ENCODE measurements around the gene SUPT16H. TPM values are rescaled to one million over a fixed set of nuclear protein-coding genes. Genes with fewer than 3 reads are reported as not detected.

The SUPT16H gene
- total and polyA plus RNA-seq, 2 of the 13 experiments (the other 11 are each of a cell fraction or from before 2014, with no cell fraction given), result 77.5 to 230 TPM

DNA sequence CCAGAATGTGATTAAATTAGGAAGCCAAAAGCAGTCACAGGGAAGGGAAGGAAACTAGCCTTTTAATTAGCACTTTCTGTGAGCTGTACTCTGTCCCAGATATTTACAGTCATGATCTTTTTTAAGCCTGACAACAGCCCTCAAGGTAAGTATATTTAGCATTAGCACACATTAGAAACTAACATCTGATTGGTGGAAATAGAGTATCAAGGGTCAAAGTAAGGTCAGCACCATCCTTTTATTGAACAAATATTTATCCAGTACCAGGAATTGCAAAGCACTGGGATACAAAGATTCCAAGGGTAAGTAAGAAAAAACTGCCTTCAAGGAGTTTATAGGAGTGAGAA lies 75.7 kb downstream of the SUPT16H start:
- peaks cover 37% of the 10 kb centered on the region for H3K4me1 ChIP-seq (ENCODE audit: insufficient read depth, low read length)
- peak overlapping the region; percentile 80 for H3K9ac ChIP-seq (ENCODE audit: insufficient read depth, low read depth, low read length)
- POLR2A ChIA-PET, result interaction anchor here (0.8 to 2.8 kb wide), 9 partner anchors 10 to 252 kb away, joined by 3 to 11 read pairs (median 4); no protein-coding TSS in a partner anchor
- H3K9me3 ChIP-seq (ENCODE audit: low read length), result no peaks in the 10 kb centered on the region
- peak overlapping the region; percentile 94 for H3K4me2 ChIP-seq (ENCODE audit: low read depth, low read length)
- DNase-seq (ENCODE audit: low spot score) (peak; percentile 89), ATAC-seq (peak; percentile 63), FAIRE-seq (no peak)
- peak overlapping the region; percentile 59 for H2AFZ ChIP-seq (ENCODE audit: low read length)
- TSS peak; percentile 99 for BruUV-seq (replicated peaks)
- no peaks in the 10 kb centered on the region for H3K79me2 ChIP-seq (ENCODE audit: insufficient read depth, low read length)
- H4K20me1 ChIP-seq (ENCODE audit: insufficient read depth, low read length), result no peaks in the 10 kb centered on the region
- H3K4me3 ChIP-seq (replicated peaks in 1 of 3; ENCODE audit: insufficient read depth in 1 of 3, low read depth in 2 of 3, low read length in 3 of 3), result peak overlapping the region; percentile 50 to 70 (median 59)
- no peaks in the 10 kb centered on the region for H3K36me3 ChIP-seq (replicated peaks in 1 of 2; ENCODE audit: control insufficient read depth in 1 of 2, insufficient read depth in 2 of 2, low read length in 2 of 2)
- in situ Hi-C loops (cut with HindIII; ENCODE audit: extremely low pct_ligation_motif_present, low pct_unique_long_range_greater_than_20kb), result no loop called here
- no peaks in the 10 kb centered on the region for H3K27me3 ChIP-seq (ENCODE audit: control insufficient read depth in 1 of 2, insufficient read depth in 2 of 2, low read length in 2 of 2)
- intact Hi-C loops (cut with micrococcal nuclease; ENCODE audit: unreplicated experiment), result loop anchor here (2.0 kb wide), 1 partner anchor 39 kb away; the partner anchor contains the start of gene HNRNPC
- CTCF ChIA-PET (ENCODE audit: low intra/inter-chr PET ratio, low total read pairs), result no interaction called here
- H3K27ac ChIP-seq (ENCODE audit: extremely low read length, insufficient read depth, low read length), result peak overlapping the region; percentile 88
- no peak for TF ChIP-seq ZNF780A (CRISPR knock-in tag; IDR thresholded peaks at IDR 0.05)
- TF ChIP-seq FOXK1 (CRISPR knock-in tag; IDR thresholded peaks at IDR 0.05; ENCODE audit: borderline replicate concordance, low read depth), result 0 out of 2 replicates have a peak, but pooled peaks have one; percentile 22
- no peak for TF ChIP-seq RNF2 (conservative IDR thresholded peaks at IDR 0.05; ENCODE audit: low read depth)
- TF ChIP-seq HDAC1 (CRISPR knock-in tag; IDR thresholded peaks at IDR 0.05), result no peak
- TF ChIP-seq, protein P1, sequence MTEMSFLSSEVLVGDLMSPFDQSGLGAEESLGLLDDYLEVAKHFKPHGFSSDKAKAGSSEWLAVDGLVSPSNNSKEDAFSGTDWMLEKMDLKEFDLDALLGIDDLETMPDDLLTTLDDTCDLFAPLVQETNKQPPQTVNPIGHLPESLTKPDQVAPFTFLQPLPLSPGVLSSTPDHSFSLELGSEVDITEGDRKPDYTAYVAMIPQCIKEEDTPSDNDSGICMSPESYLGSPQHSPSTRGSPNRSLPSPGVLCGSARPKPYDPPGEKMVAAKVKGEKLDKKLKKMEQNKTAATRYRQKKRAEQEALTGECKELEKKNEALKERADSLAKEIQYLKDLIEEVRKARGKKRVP (CRISPR knock-in tag; IDR thresholded peaks at IDR 0.05), result no peak
- TF ChIP-seq ELF3 (CRISPR knock-in tag; IDR thresholded peaks at IDR 0.05), result no peak
- TF ChIP-seq, protein P2, sequence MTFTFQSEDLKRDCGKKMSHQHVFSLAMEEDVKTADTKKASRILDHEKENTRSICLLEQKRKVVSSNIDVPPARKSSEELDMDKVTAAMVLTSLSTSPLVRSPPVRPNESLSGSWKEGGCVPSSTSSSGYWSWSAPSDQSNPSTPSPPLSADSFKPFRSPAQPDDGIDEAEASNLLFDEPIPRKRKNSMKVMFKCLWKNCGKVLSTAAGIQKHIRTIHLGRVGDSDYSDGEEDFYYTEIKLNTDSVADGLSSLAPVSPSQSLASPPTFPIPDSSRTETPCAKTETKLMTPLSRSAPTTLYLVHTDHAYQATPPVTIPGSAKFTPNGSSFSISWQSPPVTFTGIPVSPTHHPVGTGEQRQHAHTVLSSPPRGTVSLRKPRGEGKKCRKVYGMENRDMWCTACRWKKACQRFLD (CRISPR knock-in tag; IDR thresholded peaks at IDR 0.05; ENCODE audit: borderline replicate concordance), result no peak
- TF ChIP-seq, protein P3, sequence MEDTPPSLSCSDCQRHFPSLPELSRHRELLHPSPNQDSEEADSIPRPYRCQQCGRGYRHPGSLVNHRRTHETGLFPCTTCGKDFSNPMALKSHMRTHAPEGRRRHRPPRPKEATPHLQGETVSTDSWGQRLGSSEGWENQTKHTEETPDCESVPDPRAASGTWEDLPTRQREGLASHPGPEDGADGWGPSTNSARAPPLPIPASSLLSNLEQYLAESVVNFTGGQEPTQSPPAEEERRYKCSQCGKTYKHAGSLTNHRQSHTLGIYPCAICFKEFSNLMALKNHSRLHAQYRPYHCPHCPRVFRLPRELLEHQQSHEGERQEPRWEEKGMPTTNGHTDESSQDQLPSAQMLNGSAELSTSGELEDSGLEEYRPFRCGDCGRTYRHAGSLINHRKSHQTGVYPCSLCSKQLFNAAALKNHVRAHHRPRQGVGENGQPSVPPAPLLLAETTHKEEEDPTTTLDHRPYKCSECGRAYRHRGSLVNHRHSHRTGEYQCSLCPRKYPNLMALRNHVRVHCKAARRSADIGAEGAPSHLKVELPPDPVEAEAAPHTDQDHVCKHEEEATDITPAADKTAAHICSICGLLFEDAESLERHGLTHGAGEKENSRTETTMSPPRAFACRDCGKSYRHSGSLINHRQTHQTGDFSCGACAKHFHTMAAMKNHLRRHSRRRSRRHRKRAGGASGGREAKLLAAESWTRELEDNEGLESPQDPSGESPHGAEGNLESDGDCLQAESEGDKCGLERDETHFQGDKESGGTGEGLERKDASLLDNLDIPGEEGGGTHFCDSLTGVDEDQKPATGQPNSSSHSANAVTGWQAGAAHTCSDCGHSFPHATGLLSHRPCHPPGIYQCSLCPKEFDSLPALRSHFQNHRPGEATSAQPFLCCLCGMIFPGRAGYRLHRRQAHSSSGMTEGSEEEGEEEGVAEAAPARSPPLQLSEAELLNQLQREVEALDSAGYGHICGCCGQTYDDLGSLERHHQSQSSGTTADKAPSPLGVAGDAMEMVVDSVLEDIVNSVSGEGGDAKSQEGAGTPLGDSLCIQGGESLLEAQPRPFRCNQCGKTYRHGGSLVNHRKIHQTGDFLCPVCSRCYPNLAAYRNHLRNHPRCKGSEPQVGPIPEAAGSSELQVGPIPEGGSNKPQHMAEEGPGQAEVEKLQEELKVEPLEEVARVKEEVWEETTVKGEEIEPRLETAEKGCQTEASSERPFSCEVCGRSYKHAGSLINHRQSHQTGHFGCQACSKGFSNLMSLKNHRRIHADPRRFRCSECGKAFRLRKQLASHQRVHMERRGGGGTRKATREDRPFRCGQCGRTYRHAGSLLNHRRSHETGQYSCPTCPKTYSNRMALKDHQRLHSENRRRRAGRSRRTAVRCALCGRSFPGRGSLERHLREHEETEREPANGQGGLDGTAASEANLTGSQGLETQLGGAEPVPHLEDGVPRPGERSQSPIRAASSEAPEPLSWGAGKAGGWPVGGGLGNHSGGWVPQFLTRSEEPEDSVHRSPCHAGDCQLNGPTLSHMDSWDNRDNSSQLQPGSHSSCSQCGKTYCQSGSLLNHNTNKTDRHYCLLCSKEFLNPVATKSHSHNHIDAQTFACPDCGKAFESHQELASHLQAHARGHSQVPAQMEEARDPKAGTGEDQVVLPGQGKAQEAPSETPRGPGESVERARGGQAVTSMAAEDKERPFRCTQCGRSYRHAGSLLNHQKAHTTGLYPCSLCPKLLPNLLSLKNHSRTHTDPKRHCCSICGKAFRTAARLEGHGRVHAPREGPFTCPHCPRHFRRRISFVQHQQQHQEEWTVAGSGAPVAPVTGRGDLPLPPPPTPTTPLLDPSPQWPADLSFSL (CRISPR knock-in tag; IDR thresholded peaks at IDR 0.05), result no peak
- no peak for TF ChIP-seq ZNF83 (CRISPR knock-in tag; IDR thresholded peaks at IDR 0.05; ENCODE audit: borderline replicate concordance)
- TF ChIP-seq ZNF138 (CRISPR knock-in tag; IDR thresholded peaks at IDR 0.05; ENCODE audit: low read depth), result no peak
- no peak for TF ChIP-seq CHCHD3 (CRISPR knock-in tag; IDR thresholded peaks at IDR 0.05)
- no peak for TF ChIP-seq ZNF501 (CRISPR knock-in tag; IDR thresholded peaks at IDR 0.05)
- no peak for TF ChIP-seq ARNTL (CRISPR knock-in tag; IDR thresholded peaks at IDR 0.05)
- TF ChIP-seq ZNF205 (CRISPR knock-in tag; IDR thresholded peaks at IDR 0.05), result no peak; the same call in 1 of the 2 replicates
- TF ChIP-seq, protein P4, sequence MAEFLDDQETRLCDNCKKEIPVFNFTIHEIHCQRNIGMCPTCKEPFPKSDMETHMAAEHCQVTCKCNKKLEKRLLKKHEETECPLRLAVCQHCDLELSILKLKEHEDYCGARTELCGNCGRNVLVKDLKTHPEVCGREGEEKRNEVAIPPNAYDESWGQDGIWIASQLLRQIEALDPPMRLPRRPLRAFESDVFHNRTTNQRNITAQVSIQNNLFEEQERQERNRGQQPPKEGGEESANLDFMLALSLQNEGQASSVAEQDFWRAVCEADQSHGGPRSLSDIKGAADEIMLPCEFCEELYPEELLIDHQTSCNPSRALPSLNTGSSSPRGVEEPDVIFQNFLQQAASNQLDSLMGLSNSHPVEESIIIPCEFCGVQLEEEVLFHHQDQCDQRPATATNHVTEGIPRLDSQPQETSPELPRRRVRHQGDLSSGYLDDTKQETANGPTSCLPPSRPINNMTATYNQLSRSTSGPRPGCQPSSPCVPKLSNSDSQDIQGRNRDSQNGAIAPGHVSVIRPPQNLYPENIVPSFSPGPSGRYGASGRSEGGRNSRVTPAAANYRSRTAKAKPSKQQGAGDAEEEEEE (CRISPR knock-in tag; IDR thresholded peaks at IDR 0.05; ENCODE audit: borderline replicate concordance), result 0 out of 2 replicates have a peak, but pooled peaks have one; percentile 27

Data from HepG2 (cell line).